Measurements from ENCODE around the gene ZPR1. TPM values are rescaled to one million over a fixed set of nuclear protein-coding genes. Genes with fewer than 3 reads are reported as not detected.
"Not testable (repeated sequence)": the region's sequence is repeated elsewhere in the genome, so short reads cannot be mapped to it uniquely, and the experiment has no call there.

The ZPR1 gene
- total RNA-seq, 1 donor from 2014 or later, result 24.8 TPM

DNA sequence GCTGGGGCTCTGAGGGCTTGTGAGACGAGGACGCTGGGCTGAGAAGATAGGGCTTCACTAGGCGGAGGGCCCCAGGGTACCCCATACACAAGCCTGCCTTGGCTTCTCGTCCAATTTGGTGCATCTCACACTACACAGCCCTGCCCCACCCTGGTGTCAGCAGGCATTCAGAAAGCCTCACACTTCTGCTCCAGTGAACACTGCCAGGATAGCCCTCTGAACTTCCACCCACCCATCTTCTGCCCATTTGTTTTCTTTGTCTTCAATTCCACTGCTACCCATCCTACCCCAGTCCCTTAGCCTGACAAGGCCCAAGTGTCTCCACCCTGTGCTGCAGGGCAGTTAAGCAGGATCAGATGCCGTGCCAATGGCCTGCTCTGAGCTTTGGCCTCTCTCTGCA is 13.2 kb downstream of the ZPR1 start:
- no peak for DNase-seq (ENCODE audit: low spot score)
- intact Hi-C loops (cut with DNase I), result no loop called here

DNA sequence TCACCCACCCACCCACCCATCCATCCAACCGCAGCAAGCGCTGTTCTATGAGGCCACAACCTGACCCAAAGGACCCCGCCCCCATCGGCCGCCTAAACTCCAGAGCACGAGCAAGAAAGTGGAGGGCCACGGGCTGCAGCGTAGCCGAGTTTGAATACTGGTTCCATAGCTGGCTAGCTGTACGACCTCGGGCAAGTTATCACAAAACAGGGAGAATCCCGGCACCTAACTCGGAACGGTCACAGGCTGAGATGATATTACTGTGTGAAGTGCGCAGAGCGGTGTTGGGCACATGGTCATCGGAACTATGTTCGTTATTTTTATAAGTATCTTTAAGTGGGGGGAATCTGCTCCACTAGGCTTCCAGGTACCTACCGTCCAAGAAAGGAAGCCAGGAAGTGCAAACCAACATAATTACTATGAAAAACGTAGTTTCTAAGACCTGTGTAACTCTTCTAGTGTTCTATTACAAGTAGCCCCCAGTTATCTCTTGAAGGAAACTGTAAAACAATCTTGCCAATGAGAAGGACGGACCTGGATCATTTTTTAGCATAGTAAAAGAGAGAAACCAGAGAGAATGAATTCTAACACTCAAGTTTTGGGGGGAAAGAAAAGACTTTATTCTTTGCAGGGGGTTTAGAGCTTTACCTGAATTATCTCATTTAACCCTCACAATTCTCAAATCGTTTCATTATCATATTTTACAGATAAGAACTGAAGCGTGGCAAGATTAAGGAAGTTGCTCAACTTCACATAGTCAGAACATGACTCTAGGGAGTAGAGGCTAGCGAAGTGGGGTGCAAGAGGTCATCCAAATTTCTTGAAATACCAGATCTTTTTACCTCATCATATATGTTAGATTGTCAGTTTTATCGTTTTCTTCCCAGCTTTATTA is 14.4 kb downstream of the ZPR1 start:
- intact Hi-C loops (cut with DNase I), result loop anchor here (2.0 kb wide), 1 partner anchor 15 kb away; the partner anchor contains the start of gene ZPR1
- no peak for DNase-seq (ENCODE audit: low spot score)

DNA sequence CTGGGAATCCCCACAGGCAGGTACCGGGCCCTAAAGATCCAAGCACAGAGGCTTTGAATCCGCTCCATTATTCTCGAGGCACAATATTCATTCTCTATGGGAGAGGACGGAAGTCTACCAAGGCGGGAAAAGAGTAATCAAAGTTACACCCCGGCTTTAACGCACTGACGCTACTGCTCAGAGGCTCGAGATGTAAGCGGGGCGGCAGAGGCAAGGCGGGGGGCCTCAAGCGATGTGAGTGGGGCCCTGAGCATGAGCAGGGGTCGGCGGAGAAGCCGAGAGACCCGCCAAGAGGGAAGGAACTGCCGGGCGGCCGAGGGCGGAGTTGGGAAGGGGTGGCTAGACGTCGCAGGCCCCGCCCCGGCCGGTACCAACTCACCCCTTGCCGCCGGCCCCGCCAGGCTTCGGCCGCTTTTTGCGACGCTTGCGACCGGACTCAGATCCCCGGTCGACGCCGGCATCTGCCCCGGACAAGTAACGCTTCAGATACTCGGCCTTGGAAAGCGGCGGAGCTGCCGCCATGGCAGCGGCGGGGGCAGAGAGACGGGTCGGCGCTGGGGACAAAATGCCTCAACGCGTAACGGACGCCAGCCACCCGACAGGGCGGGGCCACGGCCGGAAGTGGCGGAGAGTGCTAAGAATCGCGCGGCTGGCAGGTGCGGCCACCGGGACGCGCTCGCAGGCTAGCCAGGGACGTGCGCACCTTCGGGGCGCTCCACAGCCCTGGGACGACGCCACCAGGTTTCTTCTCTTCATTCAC is 15.2 kb downstream of the ZPR1 start, which contains the start of gene BUD13:
Gene BUD13 (minus strand): TSS at position 545 of the 760 bp plus-strand sequence. CDS start 23 bp downstream, at position 522.
- DNase-seq (ENCODE audit: low spot score), result peak; percentile 97
- intact Hi-C loops (cut with DNase I), result loop anchor here (2.0 kb wide), 1 partner anchor 16 kb away; the partner anchor contains the start of gene ZPR1

DNA sequence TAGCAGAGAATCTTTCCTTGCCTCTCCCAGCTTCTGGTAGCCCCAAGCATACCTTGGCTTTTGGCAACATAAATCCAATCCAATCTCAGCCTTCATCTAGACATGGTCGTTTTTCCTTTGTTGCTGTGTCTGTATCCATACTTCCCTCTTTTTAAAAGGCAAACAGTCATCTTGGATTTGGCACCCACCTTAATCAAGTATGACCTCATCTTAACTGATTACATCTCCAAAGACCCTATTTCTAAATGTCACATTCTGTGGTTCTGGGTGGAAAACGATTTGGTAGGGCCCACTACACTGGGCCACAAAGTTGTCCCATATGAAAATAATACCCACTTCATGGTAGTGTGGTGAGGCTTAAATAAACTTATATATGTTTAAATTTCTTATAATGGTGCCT is 15.9 kb downstream of the ZPR1 start:
- intact Hi-C loops (cut with DNase I), result loop anchor here (2.0 kb wide), 1 partner anchor 17 kb away; the partner anchor contains the start of gene ZPR1
- DNase-seq (ENCODE audit: low spot score), result no peak

DNA sequence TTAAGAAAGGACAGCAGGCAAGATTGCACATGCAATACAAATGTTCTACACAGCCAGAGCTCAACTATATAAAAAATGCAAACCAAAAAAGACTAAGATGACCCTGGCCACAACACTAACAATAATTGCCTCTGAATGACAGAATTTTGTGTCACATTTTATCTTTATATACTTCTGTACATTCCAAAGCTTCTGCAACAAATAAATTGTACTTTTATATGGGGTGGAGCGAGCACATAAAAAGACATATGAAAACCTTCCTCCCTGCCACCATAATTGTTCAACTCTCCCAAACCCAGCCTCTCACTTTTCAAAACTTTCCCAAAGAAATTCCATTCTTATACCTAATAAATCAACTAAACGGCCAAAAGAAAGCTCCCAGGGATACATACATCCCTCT is 25.7 kb downstream of the ZPR1 start:
- intact Hi-C loops (cut with DNase I), result no loop called here

DNA sequence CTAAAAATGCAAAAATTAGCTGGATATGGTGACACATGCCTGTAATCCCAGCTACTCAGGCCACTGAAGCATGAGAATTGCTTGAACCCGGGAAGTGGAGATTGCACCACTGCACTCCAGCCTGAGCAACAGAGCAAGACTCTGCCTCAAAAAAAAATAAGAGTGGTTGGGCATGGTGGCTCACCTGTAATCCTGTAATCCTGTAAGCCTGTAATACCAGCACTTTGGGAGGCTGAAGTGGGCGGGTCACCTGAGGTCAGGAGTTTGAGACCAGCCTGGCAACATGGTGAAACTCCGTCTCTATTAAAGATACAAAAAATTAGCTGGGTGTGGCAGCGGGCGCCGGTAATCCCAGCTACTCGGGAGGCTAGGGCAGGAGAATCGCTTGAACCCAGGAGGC is 31.8 kb downstream of the ZPR1 start:
- intact Hi-C loops (cut with DNase I); DNase-seq (ENCODE audit: low spot score): not testable (repeated sequence)

More for the DNA sequence above, 25.7 kb downstream of the ZPR1 start:
- DNase-seq (ENCODE audit: low spot score), result no peak

DNA sequence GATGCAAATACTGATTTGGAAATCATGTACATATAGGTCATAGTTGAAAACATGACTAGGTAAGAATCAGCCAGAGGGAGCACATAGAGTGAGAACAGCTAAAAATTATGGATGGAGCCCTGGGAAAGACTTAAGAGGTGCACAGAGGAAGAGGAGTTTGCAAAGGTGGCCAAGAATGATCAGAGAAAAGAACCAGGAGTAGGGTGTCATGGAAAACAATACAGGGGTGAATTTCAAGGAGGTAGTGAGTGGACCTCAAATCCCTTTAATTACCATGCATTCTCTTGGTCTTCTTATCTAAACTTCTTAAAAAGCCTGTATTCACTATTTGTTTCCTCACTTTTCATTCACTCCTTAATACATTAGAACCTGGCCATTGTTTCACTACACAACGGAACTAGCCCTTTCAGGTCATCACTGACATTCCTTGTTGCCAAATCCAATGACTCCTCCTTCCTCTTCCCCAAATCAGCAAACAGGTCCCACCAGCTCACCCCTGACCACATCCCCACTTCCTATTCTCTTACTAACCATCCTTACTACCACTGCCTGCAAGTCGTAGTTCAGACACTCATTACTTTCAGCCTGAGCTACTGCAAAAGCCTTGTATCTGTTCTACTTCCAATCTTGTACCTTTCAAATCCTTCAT is 37.6 kb downstream of the ZPR1 start:
- intact Hi-C loops (cut with DNase I), result no loop called here
- no peak for DNase-seq (ENCODE audit: low spot score)

DNA sequence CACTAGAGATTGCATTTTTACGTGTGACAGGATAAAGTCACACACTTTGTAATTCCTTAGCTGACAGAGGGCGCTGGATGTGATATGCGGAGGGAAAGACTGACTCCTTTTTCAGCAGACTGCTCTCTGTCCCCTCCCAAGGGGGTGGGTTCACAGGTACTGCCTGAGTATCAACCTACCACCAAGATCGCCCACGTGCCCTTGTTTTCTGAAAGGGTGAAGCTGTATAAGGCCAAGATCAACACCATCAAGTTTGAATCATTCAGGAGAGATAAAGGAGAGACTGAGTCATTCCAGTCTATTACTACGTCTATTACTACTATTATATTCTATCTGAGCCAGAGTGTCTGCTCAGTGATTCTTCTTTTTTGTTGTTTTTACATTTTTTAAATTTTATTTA is 45.7 kb downstream of the ZPR1 start:
- DNase-seq (ENCODE audit: low spot score), result no peak

DNA sequence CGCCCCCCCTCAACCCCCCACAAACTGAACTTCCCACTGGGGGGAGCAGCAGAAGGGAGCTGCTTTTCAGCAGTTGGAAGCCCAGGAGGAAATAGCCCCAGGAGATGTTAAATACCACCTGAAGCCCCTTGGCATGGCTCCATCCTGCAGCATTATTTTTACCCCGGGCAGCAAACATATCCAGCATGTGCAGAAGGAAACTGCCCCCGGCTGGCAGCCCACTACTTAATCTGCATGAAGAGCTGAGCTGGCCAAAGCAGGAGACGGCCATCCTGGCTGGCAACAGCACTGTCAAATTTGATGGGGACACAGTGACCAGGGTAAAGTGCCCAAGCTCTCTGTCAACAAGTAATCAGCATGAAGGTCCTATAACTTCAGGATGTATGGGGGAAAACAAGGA is 47.1 kb downstream of the ZPR1 start:
- intact Hi-C loops (cut with DNase I), result no loop called here
- DNase-seq (ENCODE audit: low spot score), result no peak

More for the DNA sequence above, 45.7 kb downstream of the ZPR1 start:
- intact Hi-C loops (cut with DNase I), result no loop called here

DNA sequence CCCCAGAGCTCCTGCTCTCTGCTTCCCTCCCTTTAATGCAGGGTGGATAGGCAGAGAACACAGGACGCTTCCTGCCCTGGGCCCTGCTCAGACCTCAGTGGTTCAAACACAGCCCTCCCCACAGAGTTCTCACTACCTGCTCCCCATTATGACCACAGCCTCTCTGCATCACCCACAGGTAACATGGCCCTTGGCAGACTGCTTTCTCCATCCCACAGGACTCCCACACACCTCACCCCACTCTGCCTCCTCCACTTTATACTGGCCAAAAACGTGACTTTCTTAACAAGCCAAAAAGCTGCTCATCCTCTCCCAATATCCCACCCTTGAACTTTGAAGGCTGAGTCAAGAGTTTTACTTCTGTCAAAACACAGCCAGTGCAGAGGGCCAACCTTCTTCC is 48.8 kb downstream of the ZPR1 start:
- intact Hi-C loops (cut with DNase I), result no loop called here
- no peak for DNase-seq (ENCODE audit: low spot score)

DNA sequence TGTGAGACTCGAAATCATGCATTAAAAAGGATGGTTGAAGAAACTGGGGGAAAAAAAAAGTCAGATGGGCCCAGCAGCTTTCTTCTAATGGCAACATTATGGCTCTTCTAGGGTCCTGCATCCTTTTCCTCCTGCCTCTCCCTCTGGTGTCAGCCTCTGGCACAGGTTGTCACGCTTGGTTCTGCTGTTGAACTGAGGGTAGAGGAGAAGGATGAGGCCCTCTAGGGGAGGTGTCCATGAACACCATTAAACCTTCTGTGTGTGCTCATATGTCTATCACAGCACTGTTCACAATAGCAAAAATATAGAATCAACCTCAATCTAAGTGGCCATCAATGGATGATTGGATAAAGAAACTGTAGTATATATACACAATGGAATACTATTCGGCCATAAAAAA is 51.1 kb downstream of the ZPR1 start:
- no peak for DNase-seq (ENCODE audit: low spot score)
- intact Hi-C loops (cut with DNase I), result no loop called here

DNA sequence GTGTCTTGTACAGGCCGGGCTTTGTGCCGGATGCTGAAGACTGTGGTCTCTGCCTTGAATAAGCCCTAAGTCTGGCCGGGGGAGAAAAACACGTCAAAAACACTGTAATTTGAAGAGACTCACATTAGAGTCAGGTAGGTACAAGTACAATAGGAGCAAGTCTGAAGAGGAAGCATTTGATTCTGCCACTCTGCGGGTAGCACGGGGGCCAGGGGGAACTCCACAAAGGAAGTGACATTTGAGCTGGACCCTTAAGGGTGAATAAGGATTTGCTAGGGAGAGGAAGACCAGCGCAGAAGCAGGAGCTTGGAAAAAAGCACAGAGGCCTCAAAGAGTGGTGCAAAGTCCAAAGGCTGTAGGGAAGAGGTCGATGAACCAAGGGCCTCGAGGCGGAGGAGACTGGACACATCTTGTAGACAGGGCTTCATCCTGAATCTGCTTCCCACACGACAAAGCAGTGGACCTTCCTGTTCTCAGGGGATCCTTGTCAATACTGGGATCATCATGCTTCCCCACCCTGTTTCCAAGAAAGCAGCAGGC is 53.8 kb downstream of the ZPR1 start:
- intact Hi-C loops (cut with DNase I), result no loop called here

DNA sequence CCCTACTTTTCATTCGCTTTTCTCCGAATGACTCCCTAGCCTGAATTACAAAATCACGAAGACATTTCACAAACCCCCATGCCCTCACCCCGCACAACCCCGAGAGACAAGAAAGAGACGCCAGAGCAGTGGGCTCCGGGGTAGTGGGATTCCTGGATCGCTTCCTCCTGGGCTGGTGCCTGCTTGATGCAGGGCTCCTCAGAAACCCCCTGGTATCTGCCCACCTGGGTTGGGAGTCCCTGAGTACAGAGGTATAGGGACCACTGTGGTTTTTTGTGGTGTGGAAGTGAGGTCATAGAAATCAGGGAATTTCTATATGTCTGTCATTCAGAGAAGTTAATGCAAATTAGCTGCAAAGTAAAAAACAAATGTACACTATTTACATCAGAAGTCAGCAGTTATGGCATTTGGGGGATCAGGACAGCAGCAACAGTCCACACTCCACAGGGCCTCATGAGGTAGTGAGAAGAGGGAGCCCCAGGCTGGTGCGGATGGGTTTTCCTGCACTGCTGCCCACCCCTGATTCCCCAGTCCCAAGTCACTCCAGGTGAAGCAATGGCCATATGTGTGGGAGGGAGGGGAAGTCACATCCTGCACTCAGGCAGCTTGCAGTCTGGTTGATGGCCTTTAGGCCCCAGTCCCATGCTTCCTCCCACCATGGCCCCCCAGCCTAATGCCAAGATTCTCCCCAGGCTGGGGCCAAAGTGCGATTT is 54.6 kb downstream of the ZPR1 start:
- intact Hi-C loops (cut with DNase I), result no loop called here
- DNase-seq (ENCODE audit: low spot score), result no peak

More for the DNA sequence above, 53.8 kb downstream of the ZPR1 start:
- DNase-seq (ENCODE audit: low spot score), result no peak

DNA sequence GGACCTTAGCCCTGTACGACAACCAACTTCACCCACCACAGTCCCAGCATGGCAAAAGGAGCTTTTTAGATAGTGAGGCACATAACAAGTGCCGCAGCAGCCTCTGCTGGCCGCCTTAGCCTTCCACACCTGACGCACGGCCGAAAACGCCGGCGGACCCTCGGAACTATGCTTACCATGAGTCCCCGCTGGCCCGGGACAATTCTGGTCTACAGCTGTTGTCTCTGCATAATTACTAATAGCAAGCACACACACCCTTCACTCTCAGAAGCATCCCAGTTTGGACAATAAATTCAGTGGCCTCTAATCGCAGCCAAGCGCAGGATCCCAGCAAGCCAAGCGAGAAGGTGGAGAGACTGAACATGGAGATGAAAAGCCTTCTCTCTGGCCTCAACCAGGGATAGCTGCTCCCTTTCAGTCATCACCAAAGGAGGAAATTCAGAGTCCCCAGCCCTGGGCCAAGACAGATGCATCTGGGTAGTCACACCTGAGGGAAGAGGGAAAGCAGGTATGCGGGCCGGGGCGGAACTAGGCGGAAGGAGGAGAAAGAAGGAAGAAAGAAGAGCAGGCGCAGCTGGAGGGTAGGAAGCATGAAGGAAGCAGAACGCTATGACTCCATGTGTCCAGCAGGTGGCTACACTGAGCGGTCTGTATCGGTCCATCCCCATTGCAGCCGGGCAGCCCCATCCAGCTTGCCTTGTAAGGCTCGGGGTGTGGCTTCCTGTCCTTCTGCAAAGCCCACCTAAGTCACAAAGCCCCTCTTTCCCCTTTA is 55.4 kb downstream of the ZPR1 start:
- peak; percentile 20 for DNase-seq (ENCODE audit: low spot score)
- intact Hi-C loops (cut with DNase I), result no loop called here

DNA sequence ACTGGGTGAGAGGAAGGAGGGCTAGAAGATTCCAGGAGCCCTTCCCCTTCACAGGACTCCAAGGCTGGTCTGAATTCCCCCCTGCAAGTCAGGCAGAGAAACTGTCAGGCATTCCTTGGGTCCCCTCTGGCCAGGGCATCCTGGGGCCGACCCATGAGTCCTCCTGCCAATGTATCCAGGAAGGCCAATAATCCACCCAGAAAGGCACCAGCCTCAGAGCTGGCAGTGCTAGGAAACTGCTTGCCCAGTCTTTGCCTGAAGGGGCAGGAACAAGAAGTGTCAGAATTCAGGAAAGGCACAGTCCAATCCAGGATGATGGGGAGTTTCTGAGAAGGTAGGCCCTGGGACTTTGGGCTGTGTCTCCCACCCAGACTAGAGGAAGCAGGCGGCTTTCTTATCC is 56.0 kb downstream of the ZPR1 start:
- intact Hi-C loops (cut with DNase I), result no loop called here
- DNase-seq (ENCODE audit: low spot score), result peak; percentile 38

DNA sequence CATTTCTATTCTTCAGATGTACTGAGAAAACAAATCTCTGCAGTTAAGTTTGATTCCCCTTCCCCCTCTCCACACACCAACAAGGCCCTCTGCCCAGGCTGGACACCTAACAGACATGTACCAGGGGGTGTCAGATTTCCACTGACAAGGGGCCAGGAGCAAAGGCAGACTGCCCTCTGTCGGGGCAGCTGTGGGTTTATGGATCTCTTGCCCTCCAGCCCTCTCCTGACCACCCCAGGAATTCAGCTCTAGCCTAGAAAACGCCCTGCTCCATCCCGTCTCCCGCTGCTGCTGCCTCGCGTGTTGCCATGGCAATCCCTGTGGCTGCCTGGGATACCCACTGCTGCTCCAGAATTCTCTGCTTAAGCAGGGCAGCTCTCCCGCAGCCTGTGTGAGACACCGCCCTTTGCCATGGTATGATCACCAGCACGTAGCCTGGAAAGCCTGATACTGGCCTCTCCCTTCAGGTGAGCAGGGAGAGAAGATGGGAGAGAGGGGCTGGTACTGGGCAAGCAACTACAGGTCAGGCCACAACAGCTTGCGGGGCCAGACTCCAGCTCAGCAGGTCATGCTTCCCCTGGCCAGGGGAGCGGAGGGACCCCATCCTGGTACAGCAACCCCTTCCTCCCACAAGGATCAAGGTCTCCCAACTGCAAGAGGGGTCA is 56.6 kb downstream of the ZPR1 start:
- intact Hi-C loops (cut with DNase I), result no loop called here
- peak; percentile 63 for DNase-seq (ENCODE audit: low spot score)

DNA sequence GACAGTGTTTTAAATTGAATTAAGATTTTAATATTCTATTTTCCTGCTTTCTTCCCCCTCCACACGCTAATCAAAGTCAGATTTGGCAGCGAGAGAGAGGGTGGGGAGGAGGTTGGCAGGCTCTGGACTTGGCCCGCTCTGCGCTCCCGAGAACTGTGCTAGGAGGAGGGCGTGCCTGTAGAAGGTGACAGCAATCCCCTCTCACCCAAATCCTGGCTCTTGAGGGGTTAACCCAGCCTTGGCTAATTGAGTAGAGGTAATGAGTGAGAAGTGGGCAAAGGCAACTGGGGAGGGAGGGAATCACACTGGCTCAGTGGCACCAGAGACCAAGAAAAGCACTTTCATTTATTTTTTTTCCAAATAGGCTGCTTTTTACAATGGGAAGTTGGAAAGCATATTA is 57.2 kb downstream of the ZPR1 start:
- peak; percentile 44 for DNase-seq (ENCODE audit: low spot score)
- intact Hi-C loops (cut with DNase I), result no loop called here

DNA sequence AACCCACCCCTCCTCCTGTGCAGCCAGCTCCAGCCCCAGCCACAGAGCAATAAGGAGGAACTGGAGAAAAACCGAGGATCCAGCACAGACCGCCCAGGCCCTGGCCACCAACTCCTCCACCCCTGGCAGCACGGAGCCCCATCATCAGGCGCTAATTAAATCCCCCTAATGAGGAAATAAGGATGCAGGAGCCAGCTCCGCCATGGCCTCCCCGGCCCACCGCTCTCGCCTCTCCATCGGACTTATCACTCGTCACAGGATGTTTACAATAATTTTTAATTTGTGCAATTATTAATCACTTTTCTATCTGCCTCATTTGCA is 57.6 kb downstream of the ZPR1 start:
- intact Hi-C loops (cut with DNase I), result no loop called here
- DNase-seq (ENCODE audit: low spot score), result peak; percentile 59
